T-helper 17 cell (primary cell): ENCODE results near the gene TCEANC. TPM values are rescaled to one million over a fixed set of nuclear protein-coding genes. Genes with fewer than 3 reads are reported as not detected.
A peak's percentile ranks its signal among the peaks of the same experiment; 100 is the strongest.
"Not testable (repeated sequence)": the region's sequence is repeated elsewhere in the genome, so short reads cannot be mapped to it uniquely, and the experiment has no call there.

Experiments used
- ATAC-seq: fragments of 150-1000 bp; cut with Tn5 transposase; 2 replicates; pipeline ENCODE4 v1.10.0; 2021; ENCODE audit warnings: mild to moderate bottlenecking, moderate library complexity
- DNase-seq, 3 donors: peaks; one replicate each; pipeline versions ENCODE4 v3.0.0 to v3.0.0-alpha.2; 2020 to 2021
- H3K9me3 ChIP-seq: one replicate; pipeline ENCODE4 v1.7.0; 2013; ENCODE audit warnings: low read length, mild to moderate bottlenecking; ENCODE audit not compliant: control insufficient read depth, poor library complexity, severe bottlenecking
- H3K27ac Mint-ChIP-seq: one replicate; pipeline ENCODE4 v1.8.0; 2022; ENCODE audit warnings: mild to moderate bottlenecking, moderate library complexity, mixed read lengths
- H3K27me3 Mint-ChIP-seq: one replicate; pipeline ENCODE4 v1.8.0; 2022; ENCODE audit warnings: mixed read lengths
- H3K36me3 Mint-ChIP-seq: one replicate; pipeline ENCODE4 v1.8.0; 2022; ENCODE audit warnings: low read depth, mixed read lengths
- H3K4me1 Mint-ChIP-seq: one replicate; pipeline ENCODE4 v1.8.0; 2022; ENCODE audit warnings: mild to moderate bottlenecking, mixed read lengths
- H3K4me3 Mint-ChIP-seq: one replicate; pipeline ENCODE4 v1.8.0; 2022; ENCODE audit warnings: mild to moderate bottlenecking, moderate library complexity, mixed read lengths
- total RNA-seq, 4 donors: library from RNA in 2 of 4; stranded (reverse) in 2 of 4; gene quantifications; one replicate each; pipeline ENCODE4 v1.2.3 and lab custom pipeline; 2022 to 2026

Gene TCEANC, protein sequence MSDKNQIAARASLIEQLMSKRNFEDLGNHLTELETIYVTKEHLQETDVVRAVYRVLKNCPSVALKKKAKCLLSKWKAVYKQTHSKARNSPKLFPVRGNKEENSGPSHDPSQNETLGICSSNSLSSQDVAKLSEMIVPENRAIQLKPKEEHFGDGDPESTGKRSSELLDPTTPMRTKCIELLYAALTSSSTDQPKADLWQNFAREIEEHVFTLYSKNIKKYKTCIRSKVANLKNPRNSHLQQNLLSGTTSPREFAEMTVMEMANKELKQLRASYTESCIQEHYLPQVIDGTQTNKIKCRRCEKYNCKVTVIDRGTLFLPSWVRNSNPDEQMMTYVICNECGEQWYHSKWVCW
- total RNA-seq (1 to 10 TPM; 7.8 to 8.8 TPM), total RNA-seq (lab: John Stamatoyannopoulos, UW) (10.1 to 19.6 reads per million in 2 donors)

DNA sequence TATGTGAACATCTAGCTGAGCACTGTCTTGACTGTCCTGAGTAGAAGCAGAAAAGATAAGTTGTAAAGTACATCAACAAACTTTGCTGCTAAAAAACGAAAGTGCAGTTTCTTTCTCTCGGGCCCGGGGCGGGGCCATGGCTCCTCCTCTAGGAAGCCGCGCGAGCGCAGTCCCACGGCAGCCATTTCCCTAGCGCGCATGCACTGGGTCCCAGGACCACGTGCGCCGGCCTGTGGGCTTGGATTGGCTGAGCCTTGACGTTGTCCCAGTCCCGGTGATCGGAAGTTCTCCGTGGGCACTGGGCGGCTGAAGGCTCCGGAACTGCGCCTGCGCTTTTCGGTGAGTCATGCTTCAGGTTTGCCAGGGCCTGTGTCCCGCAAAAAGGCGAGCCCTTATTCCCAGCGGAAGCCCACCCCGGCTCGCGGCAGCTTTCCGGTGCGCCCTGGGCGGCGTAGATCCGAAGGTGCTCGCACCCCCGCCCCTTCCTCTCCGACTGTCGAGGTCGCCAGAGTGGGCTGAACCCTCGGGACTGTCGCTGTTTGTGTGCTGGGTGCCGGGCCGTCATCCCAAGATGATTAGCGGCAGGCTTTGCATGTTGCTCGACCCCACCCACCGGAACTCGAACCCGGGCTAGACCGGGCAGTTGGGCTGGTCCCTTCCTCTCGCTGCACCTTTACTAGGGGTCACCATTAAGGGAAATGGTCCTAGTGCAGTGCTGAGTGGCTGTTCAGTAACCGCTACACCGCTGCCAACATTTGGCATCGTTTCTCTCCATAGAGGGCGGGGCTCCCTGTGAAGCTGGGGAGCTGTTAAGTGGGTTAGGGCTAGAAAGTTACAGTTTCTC lies at the start of gene TCEANC:
TCEANC (plus strand) TSS at position 292 of the 844 bp plus-strand sequence. CDS start 9,368 bp downstream, outside the sequence.
- Mint-ChIP-seq H3K27ac (peak within 1 kb of the TSS; percentile 87), H3K27me3 (no peaks in the 10 kb centered on the region), H3K4me3 (peak within 1 kb of the TSS; percentile 92), H3K4me1 (peaks cover 2% of the 10 kb centered on the region), H3K36me3 (no peaks in the 10 kb centered on the region)
- DNase-seq: peak; percentile 82 to 88 (median 82)
- ATAC-seq: peak; percentile 96
- H3K9me3 ChIP-seq: no peaks in the 10 kb centered on the region

DNA sequence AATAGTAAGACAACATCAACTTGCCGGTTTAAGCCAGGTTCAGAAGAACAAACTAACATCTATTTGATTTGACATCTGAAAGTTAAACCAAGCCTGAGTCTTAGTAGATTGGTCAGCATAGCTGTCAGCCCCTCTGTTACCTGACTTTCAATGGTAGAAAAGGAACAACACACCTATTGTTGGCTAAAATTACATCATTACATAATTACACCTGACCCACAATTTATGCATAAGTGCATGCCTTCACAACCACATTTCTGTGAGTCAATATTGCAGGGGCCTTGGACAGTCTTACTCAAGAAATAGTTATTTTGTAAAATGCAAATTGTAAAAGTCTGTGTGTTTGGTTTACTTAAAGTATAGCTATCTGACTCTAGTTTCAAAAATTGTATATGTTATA lies 47.3 kb upstream of the TCEANC start:
- Mint-ChIP-seq H3K4me1 (no peaks in the 10 kb centered on the region), H3K36me3 (no peaks in the 10 kb centered on the region), H3K27me3 (no peaks in the 10 kb centered on the region), H3K4me3 (no peak overlapping the region), H3K27ac (no peak overlapping the region)
- no peaks in the 10 kb centered on the region for H3K9me3 ChIP-seq
- no peak for DNase-seq
- ATAC-seq: no peak

DNA sequence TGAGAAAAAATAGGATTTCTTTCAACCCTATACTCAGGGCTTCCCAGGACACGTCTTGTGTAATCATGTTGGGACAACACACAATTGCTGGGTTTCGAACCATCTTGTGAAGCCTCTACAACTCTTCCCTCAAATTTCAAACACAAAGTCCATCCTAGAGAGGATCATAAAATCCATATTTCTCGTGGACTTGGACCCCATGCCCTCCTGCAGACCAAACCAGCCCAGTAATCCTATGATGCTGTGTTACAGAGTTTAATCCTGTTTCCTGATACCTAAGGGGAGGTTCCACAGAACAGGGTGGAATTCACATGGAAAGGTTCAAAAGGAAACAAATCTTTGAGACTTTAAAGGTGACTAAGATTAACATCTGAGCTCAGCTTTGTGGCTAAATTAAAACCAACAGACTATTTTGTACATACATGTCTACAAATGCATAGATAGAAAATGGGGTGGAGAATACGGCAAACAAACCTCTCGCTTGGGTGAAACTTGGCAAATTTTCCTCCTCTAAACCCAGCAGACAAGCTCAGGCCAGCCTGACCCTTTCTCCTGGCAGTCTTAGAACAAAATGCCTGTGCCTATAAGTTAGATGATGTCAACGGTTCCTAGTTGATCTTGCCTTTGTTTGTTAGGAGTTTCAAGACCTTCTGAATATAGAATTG lies 45.5 kb upstream of the TCEANC start:
- no peak overlapping the region for H3K4me3 Mint-ChIP-seq
- no peak for DNase-seq
- H3K4me1 Mint-ChIP-seq: no peaks in the 10 kb centered on the region
- H3K9me3 ChIP-seq: no peaks in the 10 kb centered on the region
- H3K27ac Mint-ChIP-seq: no peak overlapping the region
- no peak for ATAC-seq
- no peaks in the 10 kb centered on the region for H3K27me3 Mint-ChIP-seq
- H3K36me3 Mint-ChIP-seq: no peaks in the 10 kb centered on the region

DNA sequence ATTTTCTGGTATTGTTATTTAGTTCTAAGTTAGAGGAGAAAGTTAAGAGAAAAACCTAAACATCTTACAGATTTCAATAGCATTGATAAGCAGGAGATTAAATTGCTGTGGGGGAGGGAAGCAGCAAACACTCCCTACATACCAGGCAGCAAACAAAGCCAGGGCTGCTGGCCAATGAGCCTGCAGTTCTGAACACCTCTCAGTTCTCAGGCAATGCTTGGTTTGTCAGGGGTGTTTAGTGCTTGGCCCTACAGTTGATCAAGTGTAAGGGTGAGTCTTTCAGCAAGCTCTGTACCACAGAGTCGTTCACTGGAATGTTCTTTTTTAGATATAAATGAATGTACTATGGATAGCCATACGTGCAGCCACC lies 45.0 kb upstream of the TCEANC start:
- no peak overlapping the region for H3K4me3 Mint-ChIP-seq
- H3K9me3 ChIP-seq: no peaks in the 10 kb centered on the region
- H3K4me1 Mint-ChIP-seq: no peaks in the 10 kb centered on the region
- DNase-seq (no peak), ATAC-seq (no peak)
- H3K36me3 Mint-ChIP-seq: no peaks in the 10 kb centered on the region
- no peaks in the 10 kb centered on the region for H3K27me3 Mint-ChIP-seq
- H3K27ac Mint-ChIP-seq: no peak overlapping the region

DNA sequence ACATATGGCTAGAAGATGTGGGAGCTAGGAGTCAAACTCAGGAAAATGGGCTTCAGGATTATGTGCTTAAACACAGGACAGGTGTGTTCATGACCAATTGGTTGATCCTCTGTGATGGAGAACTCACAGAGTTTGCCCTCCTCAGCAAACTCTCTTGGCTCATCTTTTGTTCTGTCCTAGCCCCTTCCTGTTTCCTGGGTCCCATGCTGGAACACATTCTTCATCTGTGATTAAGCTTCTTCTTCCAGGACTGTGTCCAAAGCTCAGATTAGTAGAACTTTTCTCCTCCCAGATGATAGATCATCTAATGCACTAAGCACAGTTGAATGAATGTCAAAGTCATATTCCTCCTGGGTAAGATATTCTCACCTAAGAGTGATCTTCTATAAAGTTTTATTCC lies 38.8 kb upstream of the TCEANC start:
- H3K27me3 Mint-ChIP-seq: no peaks in the 10 kb centered on the region
- no peak overlapping the region for H3K4me3 Mint-ChIP-seq
- ATAC-seq (no peak), DNase-seq (no peak)
- no peak overlapping the region for H3K27ac Mint-ChIP-seq
- H3K36me3 Mint-ChIP-seq: no peaks in the 10 kb centered on the region
- H3K4me1 Mint-ChIP-seq: no peaks in the 10 kb centered on the region
- no peaks in the 10 kb centered on the region for H3K9me3 ChIP-seq

DNA sequence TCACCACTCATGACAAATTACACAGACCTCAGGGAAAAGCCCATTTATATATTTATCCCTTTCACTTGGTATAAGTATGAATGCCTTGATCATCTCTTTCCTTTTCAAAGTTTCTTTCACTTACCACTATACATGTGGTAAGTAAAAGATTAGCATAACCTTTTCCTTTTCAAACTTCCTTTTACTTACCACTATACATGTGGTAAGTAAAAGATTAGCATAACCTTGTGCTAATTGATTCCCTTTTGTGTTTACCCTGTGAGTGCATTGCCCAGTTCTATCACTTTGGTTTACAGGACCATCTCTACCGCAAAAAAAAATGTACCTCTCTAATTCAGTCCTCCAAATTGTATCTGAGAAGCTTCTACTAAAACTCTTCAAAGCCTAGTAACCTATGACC lies 32.7 kb upstream of the TCEANC start:
- Mint-ChIP-seq H3K4me3 (no peak overlapping the region), H3K27me3 (no peaks in the 10 kb centered on the region), H3K27ac (no peak overlapping the region), H3K4me1 (no peaks in the 10 kb centered on the region), H3K36me3 (no peaks in the 10 kb centered on the region)
- no peaks in the 10 kb centered on the region for H3K9me3 ChIP-seq
- ATAC-seq (no peak), DNase-seq (no peak)

DNA sequence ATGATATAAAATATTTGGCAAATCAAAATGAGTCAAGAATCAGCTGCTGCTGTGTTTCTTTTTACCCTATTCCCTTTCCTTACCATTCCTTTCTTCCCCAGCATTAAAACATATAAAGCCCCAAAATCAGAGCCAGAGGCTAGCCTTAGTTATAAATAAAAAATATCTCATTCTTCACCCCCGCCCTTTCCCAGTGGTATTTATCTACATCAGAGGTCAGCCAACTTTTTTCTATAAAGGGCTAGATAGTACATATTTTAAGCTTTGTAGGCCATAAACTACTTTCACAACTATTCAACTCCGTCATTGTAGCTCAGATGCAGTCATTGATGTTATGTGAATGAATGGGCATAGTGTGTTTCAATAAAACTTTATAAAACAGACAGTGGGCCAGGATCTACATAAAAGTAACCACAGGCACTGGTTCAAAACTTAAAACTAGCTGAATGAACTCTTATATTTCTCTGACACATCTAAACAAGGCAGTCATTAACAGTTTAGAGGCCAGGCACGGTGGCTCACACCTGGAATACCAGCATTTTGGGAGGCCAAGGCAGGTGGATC lies 30.5 kb upstream of the TCEANC start:
- no peak overlapping the region for H3K4me3 Mint-ChIP-seq
- no peaks in the 10 kb centered on the region for H3K9me3 ChIP-seq
- H3K4me1 Mint-ChIP-seq: no peaks in the 10 kb centered on the region
- H3K27me3 Mint-ChIP-seq: no peaks in the 10 kb centered on the region
- no peaks in the 10 kb centered on the region for H3K36me3 Mint-ChIP-seq
- ATAC-seq: no peak
- no peak overlapping the region for H3K27ac Mint-ChIP-seq
- no peak for DNase-seq

DNA sequence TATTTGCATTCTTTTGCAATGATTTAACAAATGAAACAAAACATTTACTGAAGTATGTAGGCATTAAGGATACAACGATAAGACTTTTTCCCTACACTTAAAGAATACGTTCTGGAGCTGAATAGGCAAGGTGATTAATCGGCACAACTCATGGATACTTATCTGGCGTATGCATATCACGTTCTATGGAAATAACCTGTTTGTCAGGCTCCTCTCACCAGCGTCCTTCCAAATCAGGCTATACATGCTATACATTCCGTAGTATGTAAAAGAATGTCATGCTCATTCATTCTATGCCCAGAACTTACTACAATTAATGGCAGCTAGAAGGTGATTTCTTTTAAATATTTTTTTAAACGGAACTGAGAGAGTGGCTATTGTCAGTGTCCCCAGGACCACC lies 25.6 kb upstream of the TCEANC start:
- no peaks in the 10 kb centered on the region for H3K27me3 Mint-ChIP-seq
- ATAC-seq: no peak
- no peak for DNase-seq
- no peaks in the 10 kb centered on the region for H3K4me1 Mint-ChIP-seq
- H3K9me3 ChIP-seq: peaks cover 4% of the 10 kb centered on the region
- H3K4me3 Mint-ChIP-seq: no peak overlapping the region
- H3K36me3 Mint-ChIP-seq: no peaks in the 10 kb centered on the region
- H3K27ac Mint-ChIP-seq: no peak overlapping the region

DNA sequence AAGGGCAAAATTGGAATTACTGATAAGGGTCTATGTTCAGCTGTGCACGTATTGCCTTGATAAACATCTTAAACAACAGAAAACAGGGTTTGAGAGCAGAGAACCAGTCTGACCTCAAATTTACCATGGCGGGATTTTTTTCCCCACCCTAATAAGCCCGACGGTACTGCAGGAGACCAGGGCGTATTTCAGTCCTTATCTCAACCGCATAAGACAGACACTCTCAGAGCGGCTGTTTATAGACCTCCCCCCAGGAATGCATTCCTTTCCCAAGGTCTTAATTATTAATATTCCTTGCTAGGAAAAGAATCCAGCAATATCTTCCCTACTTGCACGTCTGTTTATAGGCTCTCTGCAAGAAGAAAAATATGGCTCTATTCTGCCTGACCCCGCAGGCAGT lies 15.7 kb upstream of the TCEANC start:
- H3K9me3 ChIP-seq, H3K27me3 Mint-ChIP-seq, H3K4me3 Mint-ChIP-seq, H3K36me3 Mint-ChIP-seq, DNase-seq, H3K4me1 Mint-ChIP-seq, H3K27ac Mint-ChIP-seq, ATAC-seq: not testable (repeated sequence)

DNA sequence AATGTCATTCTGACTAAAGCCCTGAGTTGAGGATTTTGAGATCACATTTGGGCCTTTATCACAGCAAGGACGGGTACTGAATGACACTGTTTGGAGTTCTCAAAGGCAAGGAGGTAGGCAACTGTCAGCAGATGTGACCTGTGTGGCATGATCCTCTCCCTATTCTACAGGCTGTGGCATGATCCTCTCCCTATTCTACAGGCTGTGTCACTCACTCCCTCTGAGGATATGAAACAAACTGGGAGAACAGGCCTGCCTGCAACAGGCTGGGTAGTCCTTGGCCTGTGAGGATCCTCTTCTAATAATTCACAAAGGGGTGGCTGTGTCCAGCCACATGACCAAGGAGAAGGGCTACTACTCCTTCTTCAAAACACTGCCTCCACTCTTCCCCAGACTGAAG lies 14.9 kb upstream of the TCEANC start:
- no peaks in the 10 kb centered on the region for H3K27me3 Mint-ChIP-seq
- ATAC-seq (no peak), DNase-seq (no peak)
- no peaks in the 10 kb centered on the region for H3K9me3 ChIP-seq
- H3K4me3 Mint-ChIP-seq: no peak overlapping the region
- H3K36me3 Mint-ChIP-seq: no peaks in the 10 kb centered on the region
- no peaks in the 10 kb centered on the region for H3K4me1 Mint-ChIP-seq
- H3K27ac Mint-ChIP-seq: no peak overlapping the region

DNA sequence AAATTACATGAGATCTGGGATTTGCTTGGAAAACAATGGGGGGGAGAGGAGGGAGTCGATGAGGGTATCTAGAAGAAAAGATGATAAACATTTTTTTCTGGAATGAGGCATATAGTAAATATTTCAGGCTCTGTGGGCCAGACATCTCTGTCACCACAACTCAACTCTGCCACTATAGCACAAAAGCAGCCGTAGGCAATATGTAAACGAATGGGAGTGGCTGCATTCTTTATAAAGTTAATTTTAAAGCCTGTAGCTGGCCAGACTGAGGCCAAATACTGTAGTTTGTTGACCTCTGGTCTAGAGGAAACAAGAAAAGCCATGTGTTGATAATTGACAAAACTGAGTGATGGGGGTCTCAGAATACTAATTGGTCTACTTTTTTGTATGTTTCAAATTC lies 14.1 kb upstream of the TCEANC start:
- no peaks in the 10 kb centered on the region for H3K4me1 Mint-ChIP-seq
- no peaks in the 10 kb centered on the region for H3K9me3 ChIP-seq
- no peak for DNase-seq
- no peak overlapping the region for H3K4me3 Mint-ChIP-seq
- no peak for ATAC-seq
- no peaks in the 10 kb centered on the region for H3K36me3 Mint-ChIP-seq
- no peaks in the 10 kb centered on the region for H3K27me3 Mint-ChIP-seq
- no peak overlapping the region for H3K27ac Mint-ChIP-seq

DNA sequence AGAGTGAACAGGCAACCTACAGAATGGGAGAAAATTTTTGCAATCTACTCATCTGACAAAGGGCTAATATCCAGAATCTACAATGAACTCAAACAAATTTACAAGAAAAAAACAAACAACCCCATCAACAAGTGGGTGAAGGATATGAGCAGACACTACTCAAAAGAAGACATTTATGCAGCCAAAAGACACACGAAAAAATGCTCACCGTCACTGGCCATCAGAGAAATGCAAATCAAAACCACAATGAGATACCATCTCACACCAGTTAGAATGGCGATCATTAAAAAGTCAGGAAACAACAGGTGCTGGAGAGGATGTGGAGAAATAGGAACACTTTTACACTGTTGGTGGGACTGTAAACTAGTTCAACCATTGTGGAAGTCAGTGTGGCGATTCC lies 11.3 kb upstream of the TCEANC start:
- not testable (repeated sequence) for H3K27me3 Mint-ChIP-seq

More for the DNA sequence above, 11.3 kb upstream of the TCEANC start:
- not testable (repeated sequence) for H3K27ac Mint-ChIP-seq, H3K4me3 Mint-ChIP-seq, ATAC-seq, H3K4me1 Mint-ChIP-seq, H3K36me3 Mint-ChIP-seq, DNase-seq, H3K9me3 ChIP-seq
